ENCODE data around the gene RTCA. TPM values are rescaled to one million over a fixed set of nuclear protein-coding genes. Genes with fewer than 3 reads are reported as not detected.
"Not testable (repeated sequence)": the region's sequence is repeated elsewhere in the genome, so short reads cannot be mapped to it uniquely, and the experiment has no call there.

Gene RTCA
- total RNA-seq, 2 experiments from 2014 or later = 47.8 to 53.0 TPM

GRCh38 chr1:100287162-100287561 is 21.1 kb downstream of the RTCA start:
- DNase-seq = no peak

GRCh38 chr1:100290291-100290690 is 24.3 kb downstream of the RTCA start:
- Mint-ChIP-seq H3K4me3 (no peak overlapping the region), H3K9me3 (ENCODE audit: low read depth) (no peaks in the 10 kb centered on the region), H3K27ac (no peak overlapping the region), H3K4me1 (peaks cover 8% of the 10 kb centered on the region), H3K36me3 (ENCODE audit: low read depth) (peaks cover 31% of the 10 kb centered on the region), H3K27me3 (no peaks in the 10 kb centered on the region)
- ChIA-PET POLR2A (no interaction called here), CTCF (interaction anchor here (0.6 to 1.4 kb wide), 6 partner anchors 10 to 169 kb away, joined by 3 to 9 read pairs (median 4); no protein-coding TSS in a partner anchor)
- intact Hi-C loops (cut with DNase I, micrococcal nuclease) = no loop called here
- no peak for ATAC-seq
- DNase-seq = no peak

More at GRCh38 chr1:100287162-100287561, 21.1 kb downstream of the RTCA start:
- Mint-ChIP-seq H3K4me3 (no peak overlapping the region), H3K4me1 (no peaks in the 10 kb centered on the region), H3K36me3 (ENCODE audit: low read depth) (peaks cover 29% of the 10 kb centered on the region), H3K27ac (no peak overlapping the region), H3K9me3 (ENCODE audit: low read depth) (no peaks in the 10 kb centered on the region), H3K27me3 (no peaks in the 10 kb centered on the region)
- intact Hi-C loops (cut with DNase I, micrococcal nuclease) = no loop called here
- CTCF ChIA-PET = interaction anchor here (0.7 kb wide), 1 partner anchor 474 kb away, joined by 3 read pairs; no protein-coding TSS in a partner anchor
- no peak for ATAC-seq
- POLR2A ChIA-PET = no interaction called here

GRCh38 chr1:100292711-100293110 is 26.7 kb downstream of the RTCA start:
- H3K36me3 Mint-ChIP-seq (ENCODE audit: low read depth) = peaks cover 25% of the 10 kb centered on the region
- intact Hi-C loops (cut with DNase I, micrococcal nuclease) = no loop called here
- H3K27me3 Mint-ChIP-seq = no peaks in the 10 kb centered on the region
- POLR2A ChIA-PET = no interaction called here
- ATAC-seq (peak; percentile 65), DNase-seq (no peak)
- CTCF ChIA-PET = no interaction called here
- no peak overlapping the region for H3K4me3 Mint-ChIP-seq
- peak overlapping the region; percentile 59 for H3K27ac Mint-ChIP-seq
- H3K9me3 Mint-ChIP-seq (ENCODE audit: low read depth) = peaks cover 3% of the 10 kb centered on the region
- H3K4me1 Mint-ChIP-seq = peaks cover 8% of the 10 kb centered on the region

- Mint-ChIP-seq H3K27ac (no peak overlapping the region), H3K27me3 (no peaks in the 10 kb centered on the region), H3K36me3 (ENCODE audit: low read depth) (peaks cover 16% of the 10 kb centered on the region), H3K9me3 (ENCODE audit: low read depth) (peaks cover 3% of the 10 kb centered on the region), H3K4me1 (peaks cover 17% of the 10 kb centered on the region), H3K4me3 (no peak overlapping the region)
- ChIA-PET CTCF (interaction anchor here (0.6 to 1.0 kb wide), 2 partner anchors 163 to 168 kb away, joined by 3 to 4 read pairs; no protein-coding TSS in a partner anchor), POLR2A (interaction anchor here (0.6 to 0.7 kb wide), 2 partner anchors 14 to 529 kb away, joined by 3 read pairs; partner anchors contain the start of gene FRRS1)
- ATAC-seq = no peak
- no peak for DNase-seq
- intact Hi-C loops (cut with DNase I, micrococcal nuclease) = no loop called here
Observed at GRCh38 chr1:100296140-100296539, 30.1 kb downstream of the RTCA start.

GRCh38 chr1:100296997-100297396 is 31.0 kb downstream of the RTCA start:
- H3K27me3 Mint-ChIP-seq; H3K4me3 Mint-ChIP-seq; ATAC-seq; POLR2A ChIA-PET; intact Hi-C loops (cut with DNase I, micrococcal nuclease); H3K9me3 Mint-ChIP-seq (ENCODE audit: low read depth); DNase-seq; H3K27ac Mint-ChIP-seq: not testable (repeated sequence)
- Mint-ChIP-seq H3K4me1 (peaks cover 17% of the 10 kb centered on the region), H3K36me3 (ENCODE audit: low read depth) (peaks cover 16% of the 10 kb centered on the region)
- CTCF ChIA-PET = interaction anchor here (0.6 kb wide), 1 partner anchor 577 kb away, joined by 3 read pairs; no protein-coding TSS in a partner anchor

- intact Hi-C loops (cut with DNase I, micrococcal nuclease) = no loop called here
- Mint-ChIP-seq H3K4me1 (peaks cover 8% of the 10 kb centered on the region), H3K4me3 (no peak overlapping the region), H3K36me3 (ENCODE audit: low read depth) (peaks cover 7% of the 10 kb centered on the region), H3K27me3 (no peaks in the 10 kb centered on the region), H3K27ac (no peak overlapping the region), H3K9me3 (ENCODE audit: low read depth) (peaks cover 3% of the 10 kb centered on the region)
- POLR2A ChIA-PET = interaction anchor here (0.7 kb wide), 1 partner anchor 24 kb away, joined by 3 read pairs; no protein-coding TSS in a partner anchor
- no peak for ATAC-seq
- DNase-seq = no peak
- CTCF ChIA-PET = interaction anchor here (0.8 to 1.4 kb wide), 4 partner anchors 59 to 194 kb away, joined by 3 to 5 read pairs (median 4); no protein-coding TSS in a partner anchor
Observed at GRCh38 chr1:100298512-100298911, 32.5 kb downstream of the RTCA start.

GRCh38 chr1:100299521-100300222 is 33.7 kb downstream of the RTCA start:
- peaks cover 6% of the 10 kb centered on the region for H3K36me3 Mint-ChIP-seq (ENCODE audit: low read depth)
- ATAC-seq = peak; percentile 86
- ChIA-PET POLR2A (interaction anchor here (0.9 kb wide), 1 partner anchor 143 kb away, joined by 3 read pairs; no protein-coding TSS in a partner anchor), CTCF (interaction anchor here (0.6 to 1.4 kb wide), 4 partner anchors 60 to 164 kb away, joined by 3 to 5 read pairs (median 4); no protein-coding TSS in a partner anchor)
- peak; percentile 39 for DNase-seq
- no peak overlapping the region for H3K4me3 Mint-ChIP-seq
- no peaks in the 10 kb centered on the region for H3K27me3 Mint-ChIP-seq
- H3K9me3 Mint-ChIP-seq (ENCODE audit: low read depth) = peaks cover 3% of the 10 kb centered on the region
- H3K27ac Mint-ChIP-seq = no peak overlapping the region
- intact Hi-C loops (cut with DNase I, micrococcal nuclease) = loop anchor here in 1 of 2 experiments (2.0 kb wide), 1 partner anchor 51 kb away; no protein-coding TSS in a partner anchor
- H3K4me1 Mint-ChIP-seq = peaks cover 8% of the 10 kb centered on the region

- no peak overlapping the region for H3K27ac Mint-ChIP-seq
- peaks cover 3% of the 10 kb centered on the region for H3K9me3 Mint-ChIP-seq (ENCODE audit: low read depth)
- no peaks in the 10 kb centered on the region for H3K27me3 Mint-ChIP-seq
- peaks cover 5% of the 10 kb centered on the region for H3K36me3 Mint-ChIP-seq (ENCODE audit: low read depth)
- ChIA-PET POLR2A (no interaction called here), CTCF (interaction anchor here (1.0 to 2.3 kb wide), 6 partner anchors 11 to 159 kb away, joined by 3 to 13 read pairs (median 5); partner anchors contain the start of gene CDC14A)
- no peak for DNase-seq
- intact Hi-C loops (cut with DNase I, micrococcal nuclease) = loop anchor here in 1 of 2 experiments (2.0 kb wide), 1 partner anchor 50 kb away; no protein-coding TSS in a partner anchor
- peaks cover 8% of the 10 kb centered on the region for H3K4me1 Mint-ChIP-seq
- H3K4me3 Mint-ChIP-seq = no peak overlapping the region
- ATAC-seq = no peak
Observed at GRCh38 chr1:100300691-100301090, 34.7 kb downstream of the RTCA start.

- ATAC-seq = no peak
- H3K4me3 Mint-ChIP-seq = no peak overlapping the region
- H3K9me3 Mint-ChIP-seq (ENCODE audit: low read depth) = no peaks in the 10 kb centered on the region
- intact Hi-C loops (cut with DNase I, micrococcal nuclease) = no loop called here
- H3K36me3 Mint-ChIP-seq (ENCODE audit: low read depth) = no peaks in the 10 kb centered on the region
- H3K27me3 Mint-ChIP-seq = no peaks in the 10 kb centered on the region
- H3K4me1 Mint-ChIP-seq = peaks cover 21% of the 10 kb centered on the region
- no peak overlapping the region for H3K27ac Mint-ChIP-seq
- ChIA-PET CTCF (interaction anchor here (1.0 to 2.3 kb wide), 2 partner anchors 55 to 157 kb away, joined by 3 to 13 read pairs; no protein-coding TSS in a partner anchor), POLR2A (no interaction called here)
- DNase-seq = no peak
Observed at GRCh38 chr1:100302739-100303138, 36.7 kb downstream of the RTCA start.

- Mint-ChIP-seq H3K4me1 (peaks cover 25% of the 10 kb centered on the region), H3K9me3 (ENCODE audit: low read depth) (no peaks in the 10 kb centered on the region), H3K4me3 (no peak overlapping the region), H3K36me3 (ENCODE audit: low read depth) (no peaks in the 10 kb centered on the region), H3K27me3 (no peaks in the 10 kb centered on the region), H3K27ac (no peak overlapping the region)
- CTCF ChIA-PET = interaction anchor here (1.0 kb wide), 1 partner anchor 176 kb away, joined by 3 read pairs; no protein-coding TSS in a partner anchor
- intact Hi-C loops (cut with DNase I, micrococcal nuclease) = no loop called here
- DNase-seq (no peak), ATAC-seq (no peak)
- POLR2A ChIA-PET = no interaction called here
Observed at GRCh38 chr1:100304227-100304626, 38.2 kb downstream of the RTCA start.

- no peaks in the 10 kb centered on the region for H3K36me3 Mint-ChIP-seq (ENCODE audit: low read depth)
- H3K4me3 Mint-ChIP-seq = no peak overlapping the region
- peaks cover 5% of the 10 kb centered on the region for H3K9me3 Mint-ChIP-seq (ENCODE audit: low read depth)
- no peak overlapping the region for H3K27ac Mint-ChIP-seq
- no peak for ATAC-seq
- peaks cover 18% of the 10 kb centered on the region for H3K4me1 Mint-ChIP-seq
- CTCF ChIA-PET = interaction anchor here (1.1 kb wide), 1 partner anchor 150 kb away, joined by 3 read pairs; no protein-coding TSS in a partner anchor
- H3K27me3 Mint-ChIP-seq = no peaks in the 10 kb centered on the region
- POLR2A ChIA-PET = no interaction called here
- no peak for DNase-seq
- intact Hi-C loops (cut with DNase I, micrococcal nuclease) = no loop called here
Observed at GRCh38 chr1:100304921-100305320, 38.9 kb downstream of the RTCA start.

Measured in activated CD4-positive, alpha-beta T cell treated with anti-CD3 and anti-CD28 coated beads for 36 hours (primary cell).